ENCODE measurements around the gene COG3. TPM values are rescaled to one million over a fixed set of nuclear protein-coding genes. Genes with fewer than 3 reads are reported as not detected.
A peak's percentile ranks its signal among the peaks of the same experiment; 100 is the strongest.

Gene COG3
- total RNA-seq, 1 experiment from 2014 or later: 37.8 TPM

DNA sequence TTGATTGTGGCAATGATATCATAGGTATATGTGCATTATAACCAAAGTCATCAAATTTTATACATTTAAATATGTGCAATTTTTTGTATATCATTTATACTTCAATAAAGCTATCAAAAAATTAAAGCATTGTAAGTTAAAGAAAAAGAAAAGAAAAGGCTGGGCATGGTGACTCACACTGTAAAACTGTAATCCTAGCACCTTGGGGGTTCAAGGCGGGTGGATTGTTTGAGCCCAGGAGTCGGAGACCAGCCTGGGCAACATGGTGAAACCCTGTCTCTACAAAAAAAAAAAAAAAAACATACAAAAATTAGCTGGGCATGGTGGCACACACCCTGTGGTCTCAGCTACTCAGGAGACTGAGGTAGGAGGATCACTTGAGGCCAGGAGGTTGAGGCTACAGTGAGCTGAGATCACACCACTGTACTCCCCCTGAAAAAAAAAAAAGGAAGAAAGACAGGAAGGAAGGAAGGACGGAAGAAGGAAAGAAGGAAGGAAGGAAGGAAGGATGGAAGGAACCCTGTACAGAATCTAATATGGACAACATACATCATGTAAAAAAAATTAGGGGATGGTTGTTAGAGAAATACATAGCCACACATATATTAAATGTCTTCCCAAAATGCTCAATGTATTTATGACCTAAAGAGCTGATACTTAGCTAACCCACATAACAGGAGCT lies 24.8 kb upstream of the COG3 start:
- in situ Hi-C loops (cut with HindIII; ENCODE audit: low pct_unique_long_range_greater_than_20kb, low sequenced_read_pairs): no loop called here

GRCh38 chr13:45441633-45442032 lies 23.1 kb upstream of the COG3 start:
- peak; percentile 68 for DNase-seq (ENCODE audit: low read depth, low spot score)
- in situ Hi-C loops (cut with HindIII; ENCODE audit: low pct_unique_long_range_greater_than_20kb, low sequenced_read_pairs): no loop called here

More for the DNA sequence above, 24.8 kb upstream of the COG3 start:
- no peak for DNase-seq (ENCODE audit: low read depth, low spot score)

- in situ Hi-C loops (cut with HindIII; ENCODE audit: low pct_unique_long_range_greater_than_20kb, low sequenced_read_pairs): no loop called here
- DNase-seq (ENCODE audit: low read depth, low spot score): no peak
These were observed 19.7 kb upstream of the COG3 start for GRCh38 chr13:45445053-45445452.

DNA sequence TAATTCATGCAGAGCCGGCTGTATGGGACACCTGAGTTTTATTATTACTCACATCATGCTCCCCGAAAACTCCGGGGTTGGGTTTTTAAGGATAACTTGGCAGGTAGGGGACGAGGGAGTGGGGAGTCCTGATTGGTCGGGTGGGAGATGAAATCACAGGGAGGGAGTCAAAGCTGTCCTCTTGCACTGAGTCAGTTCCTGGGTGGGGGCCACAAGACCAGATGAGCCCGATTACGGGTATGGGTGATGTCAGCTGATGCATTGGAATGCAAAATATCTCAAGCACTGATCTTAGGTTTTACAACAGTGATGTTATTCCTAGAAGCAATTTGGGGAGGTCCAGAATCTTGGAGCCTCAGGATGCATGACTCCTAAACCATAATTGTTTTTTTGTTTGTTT lies 18.6 kb upstream of the COG3 start:
- in situ Hi-C loops (cut with HindIII; ENCODE audit: low pct_unique_long_range_greater_than_20kb, low sequenced_read_pairs): no loop called here
- no peak for DNase-seq (ENCODE audit: low read depth, low spot score)

GRCh38 chr13:45447050-45447661 lies 17.6 kb upstream of the COG3 start:
- in situ Hi-C loops (cut with HindIII; ENCODE audit: low pct_unique_long_range_greater_than_20kb, low sequenced_read_pairs): no loop called here
- DNase-seq (ENCODE audit: low read depth, low spot score): peak; percentile 82

GRCh38 chr13:45448965-45449559 lies 15.7 kb upstream of the COG3 start:
- in situ Hi-C loops (cut with HindIII; ENCODE audit: low pct_unique_long_range_greater_than_20kb, low sequenced_read_pairs): no loop called here

GRCh38 chr13:45451282-45451681 lies 13.5 kb upstream of the COG3 start:
- in situ Hi-C loops (cut with HindIII; ENCODE audit: low pct_unique_long_range_greater_than_20kb, low sequenced_read_pairs): no loop called here
- no peak for DNase-seq (ENCODE audit: low read depth, low spot score)

More at GRCh38 chr13:45448965-45449559, 15.7 kb upstream of the COG3 start:
- no peak for DNase-seq (ENCODE audit: low read depth, low spot score)

GRCh38 chr13:45454204-45454603 lies 10.5 kb upstream of the COG3 start:
- in situ Hi-C loops (cut with HindIII; ENCODE audit: low pct_unique_long_range_greater_than_20kb, low sequenced_read_pairs): no loop called here
- no peak for DNase-seq (ENCODE audit: low read depth, low spot score)

- in situ Hi-C loops (cut with HindIII; ENCODE audit: low pct_unique_long_range_greater_than_20kb, low sequenced_read_pairs): no loop called here
- DNase-seq (ENCODE audit: low read depth, low spot score): no peak
These were observed 8.4 kb upstream of the COG3 start for GRCh38 chr13:45456196-45456972.

GRCh38 chr13:45464141-45464686 lies 525 bp upstream of the COG3 start:
- in situ Hi-C loops (cut with HindIII; ENCODE audit: low pct_unique_long_range_greater_than_20kb, low sequenced_read_pairs): no loop called here
- no peak for DNase-seq (ENCODE audit: low read depth, low spot score)

DNA sequence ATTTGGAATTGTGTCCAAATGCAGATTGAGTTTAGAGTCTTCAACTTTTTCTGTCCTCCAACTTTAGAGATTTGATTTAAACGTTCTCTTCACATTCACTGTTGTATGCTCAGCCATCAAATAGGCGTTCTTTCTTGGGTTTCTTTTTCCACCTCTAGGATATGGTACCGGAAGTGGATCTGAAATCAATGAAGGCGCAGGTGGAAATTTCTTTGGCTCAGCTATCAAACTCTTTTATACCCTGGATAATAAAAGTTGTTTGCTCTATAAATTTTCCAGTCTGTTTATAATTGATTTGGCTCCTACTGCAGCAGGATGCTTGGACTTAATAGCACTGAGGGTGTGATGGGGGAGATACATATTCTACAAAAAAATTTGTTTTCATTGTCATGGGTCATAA lies 1.6 kb downstream of the COG3 start:
- in situ Hi-C loops (cut with HindIII; ENCODE audit: low pct_unique_long_range_greater_than_20kb, low sequenced_read_pairs): no loop called here
- DNase-seq (ENCODE audit: low read depth, low spot score): no peak

GRCh38 chr13:45468635-45469034 lies 3.9 kb downstream of the COG3 start:
- no peak for DNase-seq (ENCODE audit: low read depth, low spot score)
- in situ Hi-C loops (cut with HindIII; ENCODE audit: low pct_unique_long_range_greater_than_20kb, low sequenced_read_pairs): no loop called here

GRCh38 chr13:45472171-45472705 lies 7.5 kb downstream of the COG3 start:
- in situ Hi-C loops (cut with HindIII; ENCODE audit: low pct_unique_long_range_greater_than_20kb, low sequenced_read_pairs): no loop called here
- DNase-seq (ENCODE audit: low read depth, low spot score): no peak

- DNase-seq (ENCODE audit: low read depth, low spot score): peak; percentile 34
- in situ Hi-C loops (cut with HindIII; ENCODE audit: low pct_unique_long_range_greater_than_20kb, low sequenced_read_pairs): no loop called here
These were observed 8.9 kb downstream of the COG3 start for GRCh38 chr13:45473627-45474026.

GRCh38 chr13:45474584-45475454 lies 10.1 kb downstream of the COG3 start:
- no peak for DNase-seq (ENCODE audit: low read depth, low spot score)

DNA sequence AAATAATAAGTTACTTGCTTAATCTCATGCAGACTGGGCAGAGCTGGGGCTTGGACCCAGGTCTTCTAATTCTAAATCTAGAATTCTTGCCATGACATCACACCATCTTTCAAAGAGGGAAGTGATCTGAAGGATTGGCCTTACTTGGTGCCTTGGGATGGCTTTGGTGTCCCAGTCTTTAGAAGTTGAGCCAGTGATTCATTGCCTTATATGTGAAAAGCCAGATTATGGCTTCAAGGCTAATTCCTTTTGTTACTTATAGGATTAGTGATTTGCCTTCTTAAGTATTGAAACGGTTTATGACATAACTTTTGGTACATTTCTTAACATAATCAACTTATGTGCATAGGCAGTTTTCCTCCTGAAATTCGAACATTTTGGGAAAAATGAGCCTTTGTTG lies 14.9 kb downstream of the COG3 start:
- in situ Hi-C loops (cut with HindIII; ENCODE audit: low pct_unique_long_range_greater_than_20kb, low sequenced_read_pairs): no loop called here
- DNase-seq (ENCODE audit: low read depth, low spot score): no peak

More at GRCh38 chr13:45474584-45475454, 10.1 kb downstream of the COG3 start:
- in situ Hi-C loops (cut with HindIII; ENCODE audit: low pct_unique_long_range_greater_than_20kb, low sequenced_read_pairs): no loop called here

GRCh38 chr13:45481688-45482087 lies 16.9 kb downstream of the COG3 start:
- in situ Hi-C loops (cut with HindIII; ENCODE audit: low pct_unique_long_range_greater_than_20kb, low sequenced_read_pairs): no loop called here
- no peak for DNase-seq (ENCODE audit: low read depth, low spot score)

Data from SK-MEL-5 (cell line).